A673 (cell line): ENCODE results near the gene LRCH1. TPM values are rescaled to one million over a fixed set of nuclear protein-coding genes. Genes with fewer than 3 reads are reported as not detected.

Experiments
- BruUV-seq: library from RNA; stranded (reverse); fragments of 400-500 nt; replicated peaks from 2 replicates; lab custom pipeline; 2021; lab: Mats Ljungman, UMichigan
- CTCF ChIA-PET: fragments of 300-600 bp; sonication (Branson Sonifier 250); formaldehyde crosslinking; loops from one replicate; lab custom pipeline; 2022; ENCODE audit warnings: antibody characterized with exemption; lab: Charles Lee
- POLR2A ChIA-PET: fragments of 300-600 bp; sonication (Branson Sonifier 250); formaldehyde crosslinking; loops from one replicate; lab custom pipeline; 2022; ENCODE audit warnings: antibody characterized with exemption; ENCODE audit not compliant: low non-redundant PET; lab: Charles Lee
- DNase-seq: peaks from one replicate; pipeline ENCODE4 v3.0.0-alpha.2; 2015; ENCODE audit warnings: low spot score
- H3K27ac ChIP-seq: fragments of 200-600 bp; sonication (generic); 2 replicates; pipeline ENCODE4 v1.5.1; 2016; ENCODE audit warnings: mixed run types, low read depth, mild to moderate bottlenecking, mixed read lengths, antibody characterized with exemption, low read length; ENCODE audit not compliant: poor library complexity, severe bottlenecking
- H3K27me3 ChIP-seq: fragments of 200-600 bp; sonication (generic); replicated peaks from 2 replicates; pipeline ENCODE4 v1.6.1; 2017; ENCODE audit warnings: mixed run types, low read depth, mild to moderate bottlenecking, mixed read lengths, antibody characterized with exemption, low read length; ENCODE audit not compliant: insufficient read depth, poor library complexity
- H3K36me3 ChIP-seq: fragments of 200-600 bp; sonication (generic); 2 replicates; pipeline ENCODE4 v1.6.1; 2016; ENCODE audit warnings: mixed run types, mild to moderate bottlenecking, mixed read lengths, antibody characterized with exemption, low read length; ENCODE audit not compliant: insufficient read depth, poor library complexity, severe bottlenecking
- H3K4me1 ChIP-seq: fragments of 200-600 bp; sonication (generic); 2 replicates; pipeline ENCODE4 v1.6.1; 2017; ENCODE audit warnings: mixed run types, mild to moderate bottlenecking, mixed read lengths, antibody characterized with exemption, low read length; ENCODE audit not compliant: insufficient read depth, poor library complexity, severe bottlenecking
- H3K4me3 ChIP-seq: fragments of 200-600 bp; sonication (generic); 2 replicates; pipeline ENCODE4 v1.5.1; 2016; ENCODE audit warnings: low read depth, mixed run types, mild to moderate bottlenecking, mixed read lengths, low read length; ENCODE audit not compliant: poor library complexity, severe bottlenecking
- H3K9me3 ChIP-seq: fragments of 200-600 bp; sonication (generic); 2 replicates; pipeline ENCODE4 v1.6.1; 2016; ENCODE audit warnings: mixed run types, low read depth, mild to moderate bottlenecking, mixed read lengths, antibody characterized with exemption, low read length; ENCODE audit not compliant: poor library complexity, severe bottlenecking
- EZH2 ChIP-seq: fragments of 200-600 bp; sonication (generic); IDR thresholded peaks from 2 replicates; pipeline ENCODE4 v1.6.1; 2017; ENCODE audit warnings: borderline replicate concordance, low read depth, mild to moderate bottlenecking, mixed read lengths, antibody characterized with exemption, low read length; ENCODE audit not compliant: poor library complexity, severe bottlenecking
- intact Hi-C: fragments of 100-400 bp; cut with micrococcal nuclease; formaldehyde crosslinking; loops from one replicate; pipeline ENCODE4 v1.10.0; 2022; ENCODE audit not compliant: unreplicated experiment
- total RNA-seq: library from RNA; stranded (reverse); gene quantifications from 2 replicates; pipeline ENCODE4 v1.2.3, GENCODE V29; 2021
- TF ChIP-seq, protein P1 (sequence below): fragments of 300-800, 200-600 bp; sonication (generic); conservative IDR thresholded peaks from 2 replicates; pipeline ENCODE4 v1.5.1; 2017; ENCODE audit warnings: low read depth, mild to moderate bottlenecking, antibody characterized with exemption, low read length, moderate library complexity, mixed read lengths

LRCH1 gene
- total RNA-seq, 1 experiment from 2014 or later = 25.3 TPM

DNA sequence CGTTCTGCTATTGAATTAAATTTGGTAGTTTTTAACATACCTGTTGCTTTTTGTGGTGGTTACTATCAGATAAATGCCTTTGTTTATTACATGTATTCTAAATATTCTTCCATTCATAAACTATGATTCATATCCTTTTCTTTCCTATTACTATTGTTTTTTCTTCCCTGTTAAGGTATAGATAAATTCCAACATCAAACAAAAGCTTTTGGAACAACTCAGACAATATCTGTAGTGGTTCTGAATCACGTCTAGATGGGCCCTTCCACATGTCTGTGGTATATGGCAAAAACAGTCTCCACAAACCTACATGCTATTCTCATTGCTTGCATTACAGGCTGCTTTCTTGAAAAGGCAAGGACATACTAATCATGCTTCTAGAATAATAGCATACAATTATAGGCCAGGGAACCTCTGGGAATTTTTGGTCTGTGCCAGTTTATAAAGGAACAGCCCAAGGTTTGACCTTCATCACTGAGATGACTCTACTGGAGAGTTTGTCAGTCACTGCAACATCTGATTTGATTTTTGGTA is 6.4 kb downstream of the LRCH1 start:
- no peak overlapping the region for H3K27ac ChIP-seq
- H3K4me3 ChIP-seq = no peak overlapping the region
- H3K4me1 ChIP-seq = peaks cover 8% of the 10 kb centered on the region
- no peaks in the 10 kb centered on the region for H3K36me3 ChIP-seq
- BruUV-seq = no TSS peak
- intact Hi-C loops = no loop called here
- no peaks in the 10 kb centered on the region for H3K27me3 ChIP-seq
- POLR2A ChIA-PET = no interaction called here
- DNase-seq = no peak
- CTCF ChIA-PET = no interaction called here
- H3K9me3 ChIP-seq = no peaks in the 10 kb centered on the region
- no peak for TF ChIP-seq EZH2
- TF ChIP-seq, protein P1, sequence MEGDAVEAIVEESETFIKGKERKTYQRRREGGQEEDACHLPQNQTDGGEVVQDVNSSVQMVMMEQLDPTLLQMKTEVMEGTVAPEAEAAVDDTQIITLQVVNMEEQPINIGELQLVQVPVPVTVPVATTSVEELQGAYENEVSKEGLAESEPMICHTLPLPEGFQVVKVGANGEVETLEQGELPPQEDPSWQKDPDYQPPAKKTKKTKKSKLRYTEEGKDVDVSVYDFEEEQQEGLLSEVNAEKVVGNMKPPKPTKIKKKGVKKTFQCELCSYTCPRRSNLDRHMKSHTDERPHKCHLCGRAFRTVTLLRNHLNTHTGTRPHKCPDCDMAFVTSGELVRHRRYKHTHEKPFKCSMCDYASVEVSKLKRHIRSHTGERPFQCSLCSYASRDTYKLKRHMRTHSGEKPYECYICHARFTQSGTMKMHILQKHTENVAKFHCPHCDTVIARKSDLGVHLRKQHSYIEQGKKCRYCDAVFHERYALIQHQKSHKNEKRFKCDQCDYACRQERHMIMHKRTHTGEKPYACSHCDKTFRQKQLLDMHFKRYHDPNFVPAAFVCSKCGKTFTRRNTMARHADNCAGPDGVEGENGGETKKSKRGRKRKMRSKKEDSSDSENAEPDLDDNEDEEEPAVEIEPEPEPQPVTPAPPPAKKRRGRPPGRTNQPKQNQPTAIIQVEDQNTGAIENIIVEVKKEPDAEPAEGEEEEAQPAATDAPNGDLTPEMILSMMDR = no peak

DNA sequence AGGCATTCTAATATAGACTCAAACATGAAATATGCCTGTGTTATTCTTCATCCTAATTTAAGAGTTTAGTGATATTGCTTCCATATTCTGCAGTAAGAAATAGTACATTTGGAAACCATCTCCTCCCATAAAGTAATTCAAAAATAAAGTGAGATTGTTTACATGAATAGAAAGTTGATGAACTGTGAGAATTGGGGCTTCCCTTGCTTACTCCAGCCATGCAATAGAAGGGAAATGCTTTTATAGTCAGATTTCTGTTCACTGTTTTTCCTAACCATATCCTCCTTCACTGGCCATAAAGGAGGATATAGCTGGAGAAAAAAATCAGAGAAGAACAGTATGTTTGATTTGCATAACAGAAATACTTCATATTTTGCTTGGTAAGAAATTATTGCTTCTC is 7.8 kb downstream of the LRCH1 start:
- Histone ChIP-seq H3K27me3 (no peaks in the 10 kb centered on the region), H3K4me1 (peaks cover 11% of the 10 kb centered on the region), H3K27ac (no peak overlapping the region), H3K9me3 (no peaks in the 10 kb centered on the region), H3K4me3 (no peak overlapping the region), H3K36me3 (no peaks in the 10 kb centered on the region)
- CTCF ChIA-PET = no interaction called here
- TF ChIP-seq EZH2 = no peak
- TF ChIP-seq, protein P1 = no peak
- DNase-seq = no peak
- intact Hi-C loops = no loop called here
- BruUV-seq = no TSS peak
- POLR2A ChIA-PET = no interaction called here

DNA sequence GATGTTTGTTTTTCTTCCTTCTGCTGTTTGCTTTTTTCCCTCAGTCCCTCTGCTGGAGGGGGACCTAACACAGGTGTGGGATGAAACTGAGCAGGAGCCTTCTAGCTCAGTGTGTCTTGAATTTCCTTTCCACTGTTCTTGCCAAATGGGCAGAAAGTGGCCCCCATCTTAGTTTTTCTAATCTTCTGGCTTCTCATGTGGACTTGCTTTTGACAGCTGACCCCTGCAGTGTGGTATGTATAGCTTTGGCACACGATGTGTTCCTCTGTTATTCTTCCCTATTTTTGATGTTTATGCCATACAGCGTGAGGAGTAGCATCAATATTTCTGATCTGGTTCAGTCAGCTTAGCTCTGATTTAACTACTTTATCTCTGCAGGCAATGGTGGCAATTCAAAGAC is 8.3 kb downstream of the LRCH1 start:
- Histone ChIP-seq H3K4me1 (peaks cover 12% of the 10 kb centered on the region), H3K27me3 (no peaks in the 10 kb centered on the region), H3K36me3 (no peaks in the 10 kb centered on the region), H3K4me3 (no peak overlapping the region), H3K27ac (no peak overlapping the region), H3K9me3 (no peaks in the 10 kb centered on the region)
- CTCF ChIA-PET = no interaction called here
- POLR2A ChIA-PET = interaction anchor here (0.6 kb wide), 1 partner anchor 27 kb away, joined by 3 read pairs; no protein-coding TSS in a partner anchor
- no peak for DNase-seq
- BruUV-seq = no TSS peak
- TF ChIP-seq, protein P1 = no peak
- intact Hi-C loops = no loop called here
